ENCODE results near the gene SPATA6L. TPM values are rescaled to one million over a fixed set of nuclear protein-coding genes. Genes with fewer than 3 reads are reported as not detected.

Gene SPATA6L
- total and polyA plus RNA-seq, 2 of the 13 experiments (the other 11 are each of a cell fraction or from before 2014, with no cell fraction given): 1.1 to 1.9 TPM

DNA sequence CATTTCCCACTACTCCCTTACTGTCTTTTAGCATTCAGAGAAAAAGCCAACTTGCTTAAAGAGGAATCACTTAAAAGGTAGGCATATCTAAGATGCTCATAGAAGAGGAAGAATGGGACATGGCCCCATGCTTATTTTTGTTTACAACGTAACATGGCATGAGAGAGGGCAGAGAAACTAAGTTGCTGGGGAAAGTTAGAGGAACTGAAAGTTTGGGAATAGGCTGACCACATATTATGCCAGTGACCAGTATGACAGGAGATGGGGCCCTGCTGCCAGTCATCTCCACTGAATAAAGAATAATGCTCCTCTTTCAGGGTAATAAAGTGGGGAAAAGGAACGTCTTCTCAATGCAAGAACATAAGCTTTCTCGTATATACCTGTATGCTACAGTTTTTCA, 2.3 kb downstream of the SPATA6L start:
- FAIRE-seq (no peak), ATAC-seq (no peak), DNase-seq (ENCODE audit: low spot score) (no peak)
- no peaks in the 10 kb centered on the region for H4K20me1 ChIP-seq (ENCODE audit: insufficient read depth, low read length)
- no peaks in the 10 kb centered on the region for H3K9me3 ChIP-seq (ENCODE audit: low read length)
- BruUV-seq (replicated peaks): TSS peak; percentile 59
- H3K9ac ChIP-seq (ENCODE audit: insufficient read depth, low read depth, low read length): peak overlapping the region; percentile 86
- POLR2A ChIA-PET: interaction anchor here (1.7 to 3.7 kb wide), 3 partner anchors 13 to 75 kb away, joined by 4 to 43 read pairs (median 28); partner anchors contain the start of gene CDC37L1
- no peaks in the 10 kb centered on the region for H3K27me3 ChIP-seq (ENCODE audit: control insufficient read depth in 1 of 2, insufficient read depth in 2 of 2, low read length in 2 of 2)
- H3K4me2 ChIP-seq (ENCODE audit: low read depth, low read length): peak overlapping the region; percentile 98
- TF ChIP-seq NFIC (IDR thresholded peaks at IDR 0.05; ENCODE audit: low read length) (no peak), HMG20B (CRISPR knock-in tag; conservative IDR thresholded peaks at IDR 0.05) (no peak), REXO4 (CRISPR knock-in tag; IDR thresholded peaks at IDR 0.05; ENCODE audit: borderline replicate concordance) (no peak), NFE2L2 (IDR thresholded peaks at IDR 0.05; ENCODE audit: low read length) (no peak), MATR3 (CRISPR knock-in tag; IDR thresholded peaks at IDR 0.05) (no peak), ZNF441 (CRISPR knock-in tag; IDR thresholded peaks at IDR 0.05; ENCODE audit: borderline replicate concordance) (no peak), ZNF430 (CRISPR knock-in tag; IDR thresholded peaks at IDR 0.05) (no peak), FLYWCH1 (CRISPR knock-in tag; IDR thresholded peaks at IDR 0.05) (no peak), ZNF776 (CRISPR knock-in tag; IDR thresholded peaks at IDR 0.05) (no peak), ZNF709 (CRISPR knock-in tag; IDR thresholded peaks at IDR 0.05) (no peak), GATA4 (IDR thresholded peaks at IDR 0.05; ENCODE audit: borderline replicate concordance, low read depth) (no peak), CEBPB (IDR thresholded peaks at IDR 0.05; ENCODE audit: borderline replicate concordance, low read depth, low read length) (no peak), PHB2 (IDR thresholded peaks at IDR 0.05; ENCODE audit: partially characterized antibody) (no peak), SATB2 (CRISPR knock-in tag; IDR thresholded peaks at IDR 0.05) (no peak), ZBTB39 (CRISPR knock-in tag; IDR thresholded peaks at IDR 0.05) (no peak), STAT5B (CRISPR knock-in tag; IDR thresholded peaks at IDR 0.05) (no peak)
- TF ChIP-seq, protein P1, sequence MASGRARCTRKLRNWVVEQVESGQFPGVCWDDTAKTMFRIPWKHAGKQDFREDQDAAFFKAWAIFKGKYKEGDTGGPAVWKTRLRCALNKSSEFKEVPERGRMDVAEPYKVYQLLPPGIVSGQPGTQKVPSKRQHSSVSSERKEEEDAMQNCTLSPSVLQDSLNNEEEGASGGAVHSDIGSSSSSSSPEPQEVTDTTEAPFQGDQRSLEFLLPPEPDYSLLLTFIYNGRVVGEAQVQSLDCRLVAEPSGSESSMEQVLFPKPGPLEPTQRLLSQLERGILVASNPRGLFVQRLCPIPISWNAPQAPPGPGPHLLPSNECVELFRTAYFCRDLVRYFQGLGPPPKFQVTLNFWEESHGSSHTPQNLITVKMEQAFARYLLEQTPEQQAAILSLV (CRISPR knock-in tag; IDR thresholded peaks at IDR 0.05; ENCODE audit: borderline replicate concordance): no peak
- TF ChIP-seq, protein P2, sequence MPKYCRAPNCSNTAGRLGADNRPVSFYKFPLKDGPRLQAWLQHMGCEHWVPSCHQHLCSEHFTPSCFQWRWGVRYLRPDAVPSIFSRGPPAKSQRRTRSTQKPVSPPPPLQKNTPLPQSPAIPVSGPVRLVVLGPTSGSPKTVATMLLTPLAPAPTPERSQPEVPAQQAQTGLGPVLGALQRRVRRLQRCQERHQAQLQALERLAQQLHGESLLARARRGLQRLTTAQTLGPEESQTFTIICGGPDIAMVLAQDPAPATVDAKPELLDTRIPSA (CRISPR knock-in tag; IDR thresholded peaks at IDR 0.05; ENCODE audit: borderline replicate concordance): no peak
- TF ChIP-seq, protein P3, sequence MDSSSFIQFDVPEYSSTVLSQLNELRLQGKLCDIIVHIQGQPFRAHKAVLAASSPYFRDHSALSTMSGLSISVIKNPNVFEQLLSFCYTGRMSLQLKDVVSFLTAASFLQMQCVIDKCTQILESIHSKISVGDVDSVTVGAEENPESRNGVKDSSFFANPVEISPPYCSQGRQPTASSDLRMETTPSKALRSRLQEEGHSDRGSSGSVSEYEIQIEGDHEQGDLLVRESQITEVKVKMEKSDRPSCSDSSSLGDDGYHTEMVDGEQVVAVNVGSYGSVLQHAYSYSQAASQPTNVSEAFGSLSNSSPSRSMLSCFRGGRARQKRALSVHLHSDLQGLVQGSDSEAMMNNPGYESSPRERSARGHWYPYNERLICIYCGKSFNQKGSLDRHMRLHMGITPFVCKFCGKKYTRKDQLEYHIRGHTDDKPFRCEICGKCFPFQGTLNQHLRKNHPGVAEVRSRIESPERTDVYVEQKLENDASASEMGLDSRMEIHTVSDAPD (CRISPR knock-in tag; IDR thresholded peaks at IDR 0.05): no peak
- H3K27ac ChIP-seq (ENCODE audit: extremely low read length, insufficient read depth, low read length): peak overlapping the region; percentile 93
- H3K79me2 ChIP-seq (ENCODE audit: insufficient read depth, low read length): peaks cover 12% of the 10 kb centered on the region
- CTCF ChIA-PET (ENCODE audit: low intra/inter-chr PET ratio, low total read pairs): no interaction called here
- in situ Hi-C loops (cut with HindIII; ENCODE audit: extremely low pct_ligation_motif_present, low pct_unique_long_range_greater_than_20kb) (no loop called here), intact Hi-C loops (cut with micrococcal nuclease; ENCODE audit: unreplicated experiment) (loop anchor here (1.0 to 5.0 kb wide), 3 partner anchors 15 to 76 kb away; partner anchors contain the start of gene CDC37L1)
- no peak overlapping the region for H2AFZ ChIP-seq (ENCODE audit: low read length)
- WGBS (ENCODE audit: low lambda C conversion rate): 88% methylated on average over 3 of the region's 3 CpGs
- no peaks in the 10 kb centered on the region for H3K36me3 ChIP-seq (replicated peaks in 1 of 2; ENCODE audit: control insufficient read depth in 1 of 2, insufficient read depth in 2 of 2, low read length in 2 of 2)
- peak overlapping the region in 2 of 3 experiments; percentile 75 to 81; a peak in 2 of 6 replicates for H3K4me3 ChIP-seq (replicated peaks in 1 of 3; ENCODE audit: insufficient read depth in 1 of 3, low read depth in 2 of 3, low read length in 3 of 3)
- peaks cover 45% of the 10 kb centered on the region for H3K4me1 ChIP-seq (ENCODE audit: insufficient read depth, low read length)

Data from HepG2 (cell line).